COLO668 (cell line): ENCODE data around the gene PKN2.
"Not testable (repeated sequence)": the region's sequence is repeated elsewhere in the genome, so short reads cannot be mapped to it uniquely, and the experiment has no call there.

Experiments
- DNase-seq: peaks from one replicate; lab custom pipeline; 2025; ENCODE audit not compliant: unreplicated experiment; lab: John Stamatoyannopoulos, UW

Gene PKN2

DNA sequence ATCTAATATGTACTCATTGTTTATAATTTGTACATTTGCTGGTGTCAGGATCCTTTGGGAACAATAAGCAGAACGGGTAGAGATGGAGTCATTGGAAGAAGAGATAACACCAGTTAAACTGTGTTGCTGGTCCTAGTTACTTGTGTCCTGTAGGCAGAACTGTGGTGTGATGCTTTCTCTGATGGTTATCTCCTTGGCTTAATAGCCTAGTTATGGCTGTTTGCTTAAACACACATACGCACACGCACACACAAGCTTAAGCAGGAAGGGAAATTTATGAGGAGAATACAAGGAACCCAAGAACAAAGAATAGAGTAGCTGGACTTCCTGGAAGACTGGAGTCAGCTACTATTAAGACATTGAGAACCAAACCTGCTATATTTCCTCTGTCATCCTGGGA lies 5.7 kb upstream of the PKN2 start:
- DNase-seq, result no peak

GRCh38 chr1:88680471-88680870 lies 3.6 kb upstream of the PKN2 start:
- no peak for DNase-seq

- DNase-seq, result no peak
These were observed 3.0 kb upstream of the PKN2 start for GRCh38 chr1:88680911-88681622.

- DNase-seq, result peak; percentile 83
These were observed 597 bp downstream of the PKN2 start for GRCh38 chr1:88684482-88685258.

DNA sequence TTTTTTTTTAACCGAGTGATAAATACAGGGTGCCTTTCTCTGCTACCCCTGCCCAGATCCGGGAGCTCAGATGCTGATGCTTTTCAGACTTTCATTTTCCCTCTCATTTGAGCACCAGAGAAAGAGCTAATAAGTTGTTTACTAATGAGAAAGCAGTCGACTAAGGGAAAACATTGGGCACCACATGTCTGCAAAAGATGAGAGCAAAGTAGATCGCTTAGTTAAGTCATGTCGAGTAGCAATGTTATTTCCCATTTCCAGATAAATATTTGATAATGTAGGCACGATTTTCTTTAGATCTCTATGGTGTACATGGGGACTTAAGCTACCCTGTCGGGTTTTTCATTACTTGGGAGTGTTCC lies 1.2 kb downstream of the PKN2 start:
- no peak for DNase-seq

- DNase-seq, result no peak
These were observed 7.5 kb downstream of the PKN2 start for GRCh38 chr1:88691540-88691939.

DNA sequence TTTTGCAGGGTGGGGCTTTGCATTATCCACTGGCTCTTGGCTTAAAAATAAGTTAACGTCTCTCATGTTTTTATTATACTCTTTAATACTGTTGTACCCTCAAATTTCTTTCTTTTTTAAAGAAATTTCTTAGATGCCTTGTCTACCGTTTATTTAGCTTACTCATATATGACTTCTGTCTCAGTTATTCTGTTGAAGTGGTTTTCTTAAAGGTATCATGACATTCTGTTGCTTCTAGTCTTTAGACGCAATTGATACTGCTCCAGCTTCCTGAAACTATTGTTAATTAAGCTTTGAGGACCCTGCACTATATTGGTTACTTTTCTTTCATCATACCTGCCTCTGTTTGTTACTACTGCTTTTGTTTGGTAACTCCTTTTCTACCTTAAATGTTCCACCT lies 11.7 kb downstream of the PKN2 start:
- DNase-seq, result no peak

DNA sequence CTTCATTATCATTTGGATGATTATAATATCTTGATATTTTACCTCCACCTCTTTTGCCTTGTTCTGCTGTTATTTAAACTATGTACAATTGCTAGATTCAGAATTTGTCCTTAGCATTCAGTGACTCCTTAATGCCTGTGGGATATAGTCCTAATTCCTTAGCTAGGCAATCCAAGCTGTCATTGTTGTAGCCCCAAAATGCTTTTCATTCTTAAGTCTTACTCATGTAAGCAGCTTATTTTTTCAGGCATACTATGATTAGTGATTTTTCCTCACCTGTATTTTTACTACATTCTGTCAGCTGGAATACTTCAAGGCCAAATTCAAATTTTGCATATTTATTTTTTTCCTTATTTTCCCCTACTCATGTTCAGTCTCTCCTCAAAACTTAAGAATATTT lies 13.4 kb downstream of the PKN2 start:
- DNase-seq, result no peak

DNA sequence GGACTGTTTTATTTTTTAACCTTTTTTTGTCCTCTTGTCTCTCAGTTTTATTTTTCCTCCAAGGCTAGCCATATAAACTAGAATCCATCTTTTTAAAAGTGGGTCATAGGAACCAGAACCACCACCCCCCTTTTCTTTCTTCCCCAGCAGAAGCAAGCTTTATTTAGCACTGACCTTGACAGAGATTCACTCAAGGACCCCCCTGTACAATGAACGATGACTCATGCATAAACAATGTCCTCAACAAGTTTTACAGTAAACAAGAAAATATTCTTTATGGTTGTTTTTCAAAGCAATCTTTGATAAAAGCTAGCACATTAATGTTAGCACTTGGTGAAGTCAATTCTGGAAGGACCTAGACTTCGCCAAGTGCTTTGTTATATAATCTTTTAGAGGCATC lies 14.1 kb downstream of the PKN2 start:
- no peak for DNase-seq

- no peak for DNase-seq
These were observed 14.7 kb downstream of the PKN2 start for GRCh38 chr1:88698764-88699163.

DNA sequence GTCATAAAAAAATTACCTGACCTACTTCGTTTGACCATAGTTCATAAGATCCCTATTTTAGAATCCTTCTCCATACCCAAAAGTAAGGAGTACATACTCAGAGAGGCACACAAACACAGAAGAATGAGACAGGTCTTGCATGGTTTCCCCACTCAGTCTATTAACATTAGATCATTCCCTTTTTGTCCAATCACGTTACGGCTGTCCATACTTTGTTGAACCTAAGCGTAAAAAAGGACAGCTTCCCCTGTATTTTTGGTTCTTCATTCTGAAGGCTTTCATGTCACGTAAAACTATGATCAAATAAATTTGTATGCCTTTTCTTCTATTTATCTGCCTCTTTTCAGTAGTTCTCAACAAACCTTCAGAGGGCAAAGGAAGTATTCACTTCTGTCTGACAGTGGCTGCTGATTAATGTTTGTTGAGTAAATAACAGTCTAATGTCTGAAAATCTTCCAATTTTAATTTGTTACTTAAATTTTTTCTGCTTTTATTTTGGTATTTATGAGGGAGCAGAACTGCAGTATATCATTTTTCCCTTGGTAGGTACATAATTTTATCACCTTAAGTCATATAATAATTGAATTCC lies 16.4 kb downstream of the PKN2 start:
- DNase-seq, result no peak

- no peak for DNase-seq
These were observed 17.2 kb downstream of the PKN2 start for GRCh38 chr1:88701275-88701674.

GRCh38 chr1:88701793-88702192 lies 17.7 kb downstream of the PKN2 start:
- not testable (repeated sequence) for DNase-seq

DNA sequence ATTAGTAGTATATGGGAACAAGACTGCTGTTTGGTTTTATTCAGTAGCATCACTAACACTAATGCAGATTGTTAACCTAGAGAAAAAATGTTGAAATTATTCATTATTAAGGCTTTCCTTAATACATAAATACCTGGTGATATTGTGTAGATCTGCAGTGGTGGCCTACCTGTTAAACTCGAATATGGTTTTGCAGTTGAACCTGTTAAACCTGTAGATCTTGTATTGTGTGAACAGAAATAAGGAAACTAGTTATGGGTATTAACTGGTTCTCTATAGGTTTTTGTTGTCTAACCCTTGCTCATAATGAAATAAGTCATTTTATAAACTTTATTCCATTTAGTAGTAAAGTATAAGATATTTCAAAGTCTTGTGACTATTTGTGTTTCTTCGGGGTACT lies 23.9 kb downstream of the PKN2 start:
- no peak for DNase-seq

DNA sequence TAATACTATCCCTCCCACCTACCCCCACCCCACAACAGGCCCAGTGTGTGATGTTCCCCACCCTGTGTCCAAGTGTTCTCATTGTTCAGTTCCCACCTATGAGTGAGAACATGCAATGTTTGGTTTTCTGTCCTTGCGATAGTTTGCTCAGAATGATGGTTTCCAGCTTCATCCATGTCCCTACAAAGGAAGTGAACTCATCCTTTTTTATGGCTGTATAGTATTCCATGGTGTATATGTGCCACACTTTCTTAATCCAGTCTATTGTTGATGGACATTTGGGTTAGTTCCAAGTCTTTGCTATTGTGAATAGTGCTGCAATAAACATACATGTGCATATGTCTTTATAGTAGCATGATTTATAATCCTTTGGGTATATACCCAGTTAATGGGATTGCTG lies 28.8 kb downstream of the PKN2 start:
- DNase-seq, result not testable (repeated sequence)

DNA sequence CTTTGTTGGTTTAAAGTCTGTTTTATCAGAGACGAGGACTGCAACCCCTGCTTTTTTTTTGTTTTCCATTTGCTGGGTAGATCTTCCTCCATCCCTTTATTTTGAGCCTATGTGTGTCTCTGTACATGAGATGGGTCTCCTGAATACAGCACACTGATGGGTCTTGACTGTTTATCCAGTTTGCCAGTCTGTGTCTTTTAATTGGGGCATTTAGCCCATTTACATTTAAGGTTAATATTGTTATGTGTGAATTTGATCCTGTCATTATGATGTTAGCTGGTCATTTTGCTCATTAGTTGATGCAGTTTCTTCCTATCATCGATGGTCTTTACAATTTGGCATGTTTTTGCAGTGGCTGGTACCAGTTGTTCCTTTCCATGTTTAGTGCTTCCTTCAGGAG lies 32.5 kb downstream of the PKN2 start:
- DNase-seq, result not testable (repeated sequence)

- no peak for DNase-seq
These were observed 38.4 kb downstream of the PKN2 start for GRCh38 chr1:88722492-88722891.

- DNase-seq, result no peak
These were observed 42.6 kb downstream of the PKN2 start for GRCh38 chr1:88726697-88727096.

DNA sequence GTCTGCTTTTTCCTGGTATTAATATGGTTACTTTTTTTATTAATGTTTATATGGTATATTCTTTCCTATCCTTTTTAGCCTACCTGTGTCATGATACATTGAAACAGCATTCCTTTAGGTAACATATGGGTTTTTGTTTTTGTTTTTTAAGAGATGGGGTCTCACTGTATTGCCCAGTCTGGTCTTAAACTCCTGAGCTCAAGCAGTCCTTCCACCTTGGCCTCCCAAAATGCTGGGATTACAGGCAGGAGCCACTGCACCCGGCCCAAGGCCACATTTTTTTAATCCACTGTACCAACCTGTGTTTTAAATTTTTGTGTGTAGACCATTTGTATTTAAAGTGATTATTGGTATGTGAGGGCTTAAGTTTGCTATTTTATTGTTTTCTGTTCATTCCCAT lies 43.1 kb downstream of the PKN2 start:
- DNase-seq, result no peak

DNA sequence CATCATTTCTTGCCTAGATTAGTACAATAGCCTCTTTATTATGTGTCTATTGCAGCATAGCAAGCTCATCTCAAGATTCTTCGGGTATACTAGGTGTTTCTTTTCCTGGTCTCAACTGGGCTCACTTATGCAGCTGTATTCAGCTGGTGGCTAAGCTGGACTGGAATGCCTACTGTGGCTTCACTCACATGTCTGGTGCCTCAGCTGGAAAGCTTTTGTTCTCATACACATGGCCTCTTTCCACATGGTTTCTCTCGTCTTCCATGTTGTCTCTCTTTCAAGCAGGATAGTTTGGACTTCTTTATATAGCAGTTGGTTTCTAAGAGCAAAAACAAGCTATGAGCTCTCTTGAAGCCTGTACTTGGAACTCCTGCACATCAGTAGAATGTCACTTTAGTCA lies 45.2 kb downstream of the PKN2 start:
- no peak for DNase-seq

GRCh38 chr1:88730132-88730675 lies 46.1 kb downstream of the PKN2 start:
- no peak for DNase-seq

- DNase-seq, result no peak
These were observed 46.9 kb downstream of the PKN2 start for GRCh38 chr1:88730995-88731394.
